Activated CD4-positive, alpha-beta T cell treated with anti-CD3 and anti-CD28 coated beads for 48 hours (primary cell): ENCODE data around the gene TP53TG3C.
"Not testable (repeated sequence)": the region's sequence is repeated elsewhere in the genome, so short reads cannot be mapped to it uniquely, and the experiment has no call there.

Experiments used
- DNase-seq: peaks from one replicate; pipeline ENCODE4 v3.0.0-alpha.2; 2020

TP53TG3C gene, protein sequence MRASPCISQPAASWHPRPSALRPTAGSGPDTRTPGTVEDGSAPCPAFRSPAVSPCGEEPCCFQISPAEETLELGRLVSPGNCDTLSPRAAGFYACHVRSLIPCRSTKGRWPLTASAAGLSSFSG

DNA sequence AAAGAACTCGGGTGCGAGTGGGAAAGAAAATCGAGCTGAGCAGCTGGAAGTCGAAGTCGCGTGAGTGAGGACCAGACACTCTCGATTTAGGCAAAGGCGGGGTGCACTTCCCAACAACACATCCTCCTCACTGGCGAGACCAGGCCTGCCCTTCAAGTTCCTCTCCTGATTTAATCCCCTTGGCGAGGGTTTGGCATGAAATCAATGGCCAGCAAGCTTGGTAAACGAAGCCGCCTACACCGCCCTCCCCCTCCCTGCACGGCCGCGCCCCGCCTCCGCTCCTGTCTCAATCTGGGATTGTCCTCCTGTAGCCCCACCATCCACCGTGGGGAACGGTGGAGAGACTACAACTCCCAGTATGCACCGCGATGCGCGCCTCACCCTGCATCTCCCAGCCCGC lies at the start of gene TP53TG3C:
TP53TG3C (plus strand) TSS at position 301 of the 400 bp plus-strand sequence; CDS start at position 369, 68 bp downstream.
- DNase-seq = not testable (repeated sequence)
